Endothelial cell of umbilical vein (primary cell): Measurements from ENCODE around the gene ERMAP.

Experiments used
- CTCF ChIP-seq, 2 donors: IDR thresholded peaks; 1 replicate in 1 of 2; 2 replicates in 1 of 2; pipeline ENCODE4 v1.5.1; 2011; ENCODE audit warnings: low read length in 2 of 2, mild to moderate bottlenecking in 2 of 2, moderate library complexity in 2 of 2, control low read depth in 1 of 2, inconsistent platforms in 1 of 2, low read depth in 1 of 2; ENCODE audit not compliant: insufficient read depth in 1 of 2; ENCODE audit errors: extremely low read depth in 1 of 2
- EZH2 ChIP-seq: IDR thresholded peaks from 2 replicates; pipeline ENCODE4 v1.6.1; 2012; ENCODE audit warnings: borderline replicate concordance, low read depth, mild to moderate bottlenecking, moderate library complexity, low read length, inconsistent platforms; ENCODE audit not compliant: severe bottlenecking
- FOS ChIP-seq: IDR thresholded peaks from 2 replicates; pipeline ENCODE4 v1.6.1; 2011; ENCODE audit warnings: mild to moderate bottlenecking, low read length, moderate library complexity, borderline replicate concordance; ENCODE audit not compliant: insufficient read depth
- GATA2 ChIP-seq: IDR thresholded peaks from 2 replicates; pipeline ENCODE4 v1.7.0; 2011; ENCODE audit warnings: low read depth, mild to moderate bottlenecking, moderate library complexity, mixed read lengths, low read length; ENCODE audit not compliant: insufficient read length, insufficient read depth
- MAX ChIP-seq: IDR thresholded peaks from 2 replicates; pipeline ENCODE4 v1.6.1; 2011; ENCODE audit not compliant: insufficient read depth, insufficient read length
- MYC ChIP-seq: IDR thresholded peaks from one replicate; pipeline ENCODE4 v1.6.1; 2011; ENCODE audit warnings: mild to moderate bottlenecking, low read depth, low read length
- POLR2A ChIP-seq: IDR thresholded peaks from 2 replicates; pipeline ENCODE4 v1.6.1; 2012; ENCODE audit warnings: low read depth, mild to moderate bottlenecking, control low read depth, low read length
- POLR2AphosphoS5 ChIP-seq: IDR thresholded peaks from 2 replicates; pipeline ENCODE4 v1.6.1; 2012; ENCODE audit warnings: low read depth, mild to moderate bottlenecking, control low read depth, low read length, moderate library complexity; ENCODE audit not compliant: insufficient read depth

DNA sequence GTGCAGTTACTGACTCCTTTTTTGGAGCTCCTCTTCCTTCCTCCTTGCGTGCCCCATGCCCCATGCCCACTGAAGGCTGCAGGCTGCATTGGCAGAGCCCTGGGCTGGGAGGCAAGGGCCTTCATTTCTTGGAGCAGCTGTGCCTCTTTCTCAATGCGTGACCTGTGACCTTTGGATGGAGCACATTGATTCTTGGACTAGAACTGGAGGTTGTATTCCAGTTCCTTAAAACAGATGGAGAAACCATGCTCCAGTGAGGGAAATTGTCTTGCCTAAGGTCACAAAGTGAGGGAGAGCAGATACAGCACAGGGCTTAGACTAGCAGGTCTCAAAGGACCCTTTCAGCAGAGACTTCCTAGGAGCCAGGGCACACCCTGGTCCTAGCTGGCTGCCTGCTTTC, 23.1 kb upstream of the ERMAP start:
- TF ChIP-seq CTCF (IDR thresholded peaks at IDR 0.05; ENCODE audit: extremely low read depth in 1 of 2, insufficient read depth in 1 of 2, low read depth in 1 of 2, low read length in 2 of 2) (no peak), GATA2 (no peak), FOS (no peak), POLR2A (no peak), EZH2 (no peak), MYC (no peak), MAX (no peak), POLR2AphosphoS5 (no peak)
